Measurements from ENCODE around the gene HLCS.

DNA sequence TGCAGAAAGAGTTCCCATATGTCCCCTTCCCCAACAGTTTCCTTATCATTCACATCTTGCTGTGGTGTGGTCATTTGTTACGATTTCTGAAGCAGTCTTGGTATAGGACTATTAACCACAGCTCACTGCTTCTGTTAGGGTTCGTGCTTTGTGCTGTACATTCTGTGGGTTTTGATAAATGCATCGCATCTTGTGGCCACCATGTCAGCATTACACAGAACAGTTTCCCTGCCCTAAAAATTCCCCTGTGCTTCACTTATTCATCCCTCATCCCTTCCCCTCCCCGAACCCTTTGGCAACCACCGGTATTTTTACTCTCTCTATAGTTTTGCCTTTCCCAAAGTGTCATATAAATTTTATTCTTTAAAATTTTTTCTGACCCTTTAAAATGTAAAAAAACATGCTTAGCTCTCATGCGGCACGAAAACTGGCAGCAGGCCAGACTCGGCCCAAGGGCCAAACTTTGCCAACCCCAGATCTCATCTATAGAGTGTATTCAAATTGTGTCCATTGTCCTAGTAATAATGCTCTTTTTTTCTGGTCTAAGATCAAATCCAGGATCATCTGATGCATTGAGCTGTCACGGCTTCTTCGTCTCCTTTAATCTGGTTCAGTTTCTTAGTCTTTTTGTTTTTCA lies 189.4 kb downstream of the HLCS start:
- TF ChIP-seq, protein P1, sequence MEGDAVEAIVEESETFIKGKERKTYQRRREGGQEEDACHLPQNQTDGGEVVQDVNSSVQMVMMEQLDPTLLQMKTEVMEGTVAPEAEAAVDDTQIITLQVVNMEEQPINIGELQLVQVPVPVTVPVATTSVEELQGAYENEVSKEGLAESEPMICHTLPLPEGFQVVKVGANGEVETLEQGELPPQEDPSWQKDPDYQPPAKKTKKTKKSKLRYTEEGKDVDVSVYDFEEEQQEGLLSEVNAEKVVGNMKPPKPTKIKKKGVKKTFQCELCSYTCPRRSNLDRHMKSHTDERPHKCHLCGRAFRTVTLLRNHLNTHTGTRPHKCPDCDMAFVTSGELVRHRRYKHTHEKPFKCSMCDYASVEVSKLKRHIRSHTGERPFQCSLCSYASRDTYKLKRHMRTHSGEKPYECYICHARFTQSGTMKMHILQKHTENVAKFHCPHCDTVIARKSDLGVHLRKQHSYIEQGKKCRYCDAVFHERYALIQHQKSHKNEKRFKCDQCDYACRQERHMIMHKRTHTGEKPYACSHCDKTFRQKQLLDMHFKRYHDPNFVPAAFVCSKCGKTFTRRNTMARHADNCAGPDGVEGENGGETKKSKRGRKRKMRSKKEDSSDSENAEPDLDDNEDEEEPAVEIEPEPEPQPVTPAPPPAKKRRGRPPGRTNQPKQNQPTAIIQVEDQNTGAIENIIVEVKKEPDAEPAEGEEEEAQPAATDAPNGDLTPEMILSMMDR (conservative IDR thresholded peaks at IDR 0.05 in 1 of 2, IDR thresholded peaks at IDR 0.05 in 1 of 2; ENCODE audit: low read depth in 1 of 2, low read length in 2 of 2) = no peak
- no peak for TF ChIP-seq EZH2 (IDR thresholded peaks at IDR 0.05; ENCODE audit: low read length, missing control alignments)
